HUES64 (cell line): ENCODE measurements around the gene GPN3. TPM values are rescaled to one million over a fixed set of nuclear protein-coding genes. Genes with fewer than 3 reads are reported as not detected.

Experiments
- H3K27ac ChIP-seq: 2 replicates; pipeline ENCODE4 v1.7.0; 2013; ENCODE audit warnings: low read depth, low read length, inconsistent platforms
- H3K27me3 ChIP-seq: 2 replicates; pipeline ENCODE4 v1.6.1; 2013; ENCODE audit warnings: mild to moderate bottlenecking, low read length; ENCODE audit not compliant: insufficient read depth
- H3K36me3 ChIP-seq: 2 replicates; pipeline ENCODE4 v1.6.1; 2013; ENCODE audit warnings: mild to moderate bottlenecking, low read length; ENCODE audit not compliant: insufficient read depth
- H3K4me1 ChIP-seq: 2 replicates; pipeline ENCODE4 v1.6.1; 2013; ENCODE audit warnings: mild to moderate bottlenecking, low read length, moderate library complexity; ENCODE audit not compliant: insufficient read depth
- H3K4me3 ChIP-seq: 2 replicates; pipeline ENCODE4 v1.5.1; 2013; ENCODE audit warnings: mild to moderate bottlenecking, low read length, moderate library complexity
- H3K9ac ChIP-seq: 2 replicates; pipeline ENCODE4 v1.6.1; 2013; ENCODE audit warnings: mild to moderate bottlenecking, low read depth, low read length
- H3K9me3 ChIP-seq: 2 replicates; pipeline ENCODE4 v1.6.1; 2013; ENCODE audit warnings: low read depth, low read length; ENCODE audit not compliant: insufficient read depth
- WGBS: fragments of 150-250, 120-280 bp; methylation state at CpG from one replicate; pipeline ENCODE4 v1.1.7; 2013; ENCODE audit warnings: missing lambda C conversion rate; 5-methylcytosine and 5-hydroxymethylcytosine counted together
- polyA plus RNA-seq, 2 experiments: library from polyadenylated mRNA; stranded (reverse); fragments of 50-300 nt; gene quantifications; one replicate each; pipeline ENCODE4 v1.2.3, GENCODE V29; 2013

Gene GPN3
- 40.2 TPM for polyA plus RNA-seq (2013, experiment 1 of 2)
- polyA plus RNA-seq (2013, experiment 2 of 2) = 41.1 TPM

DNA sequence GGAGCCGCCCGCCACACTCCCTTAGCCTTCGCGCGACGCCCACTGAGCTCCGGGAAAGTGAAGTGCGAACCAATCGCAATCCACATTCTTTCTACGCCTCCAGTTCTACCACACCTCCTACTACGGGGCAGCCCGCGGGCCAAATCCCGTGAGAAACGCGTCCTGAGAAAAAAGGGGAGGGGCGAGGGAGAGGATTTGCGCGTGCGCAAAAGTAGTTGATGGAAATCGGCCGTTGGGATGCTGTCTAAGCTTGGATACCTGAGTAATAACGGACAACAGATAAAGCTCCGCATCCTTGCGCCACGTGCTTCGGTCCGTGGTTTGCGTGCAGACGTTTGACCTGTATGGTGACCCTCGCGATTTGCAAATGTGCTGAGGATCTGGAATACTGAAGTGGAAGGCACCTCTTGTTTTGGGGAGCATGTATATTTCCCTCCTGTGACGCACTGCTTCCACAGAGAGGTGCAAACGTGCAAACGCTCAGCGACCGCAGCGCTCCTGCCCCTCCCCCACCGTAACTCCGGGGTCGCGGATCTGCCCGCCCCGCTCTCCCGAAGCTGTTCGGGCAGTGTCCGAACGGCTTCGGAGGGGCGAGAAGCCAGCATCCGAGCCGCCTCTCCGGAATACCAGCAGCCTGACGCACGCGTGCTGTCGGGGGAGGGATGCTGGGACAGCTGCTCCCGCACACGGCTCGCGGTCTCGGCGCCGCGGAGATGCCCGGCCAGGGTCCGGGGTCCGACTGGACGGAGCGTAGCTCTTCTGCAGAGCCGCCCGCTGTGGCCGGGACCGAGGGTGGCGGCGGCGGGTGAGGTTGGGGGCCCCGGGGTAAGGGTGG lies at the start of gene GPN3, which contains the start of gene FAM216A:
Gene GPN3, minus strand, starts transcription at position 44 of the 835 bp plus-strand sequence. CDS start 54 bp downstream, outside the sequence.
Gene FAM216A, plus strand, starts transcription at position 632 of the 835 bp plus-strand sequence. Its CDS starts 31 bp downstream, at position 663.
- H3K27me3 ChIP-seq = no peaks in the 10 kb centered on the region
- peak within 1 kb of the TSS; percentile 95 for H3K4me3 ChIP-seq
- peaks cover 8% of the 10 kb centered on the region; the same call in 1 of the 2 replicates for H3K4me1 ChIP-seq
- WGBS = under 1% methylated on average over 78 of the region's 78 CpGs
- H3K9me3 ChIP-seq = no peaks in the 10 kb centered on the region
- H3K27ac ChIP-seq = peak within 1 kb of the TSS; percentile 98
- peak within 1 kb of the TSS; percentile 93 for H3K9ac ChIP-seq
- H3K36me3 ChIP-seq = peaks cover 20% of the 10 kb centered on the region

DNA sequence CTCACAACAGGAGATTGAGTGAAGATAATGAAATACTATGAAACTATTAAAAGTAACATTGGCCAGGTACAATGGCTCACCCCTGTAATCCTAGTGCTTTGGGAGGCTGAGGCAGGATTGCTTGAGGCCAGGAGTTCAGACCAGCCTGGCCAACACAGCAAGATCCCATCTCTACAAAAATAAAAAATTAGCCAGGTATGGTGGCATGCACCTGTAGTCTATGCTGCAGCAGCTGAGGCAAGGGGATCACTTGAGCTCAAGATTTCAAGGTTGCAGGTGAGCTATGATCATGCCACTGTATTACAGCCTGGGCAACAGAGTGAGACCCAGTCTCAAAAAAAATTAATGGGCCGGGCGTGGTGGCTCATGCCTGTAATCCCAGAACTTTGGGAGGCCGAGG lies 48.9 kb upstream of the GPN3 start:
- Histone ChIP-seq H3K9ac (no peak overlapping the region), H3K9me3 (no peaks in the 10 kb centered on the region), H3K27ac (no peak overlapping the region), H3K4me1 (no peaks in the 10 kb centered on the region), H3K36me3 (no peaks in the 10 kb centered on the region), H3K4me3 (no peak overlapping the region), H3K27me3 (no peaks in the 10 kb centered on the region)
- WGBS = 94% methylated on average over 3 of the region's 3 CpGs

DNA sequence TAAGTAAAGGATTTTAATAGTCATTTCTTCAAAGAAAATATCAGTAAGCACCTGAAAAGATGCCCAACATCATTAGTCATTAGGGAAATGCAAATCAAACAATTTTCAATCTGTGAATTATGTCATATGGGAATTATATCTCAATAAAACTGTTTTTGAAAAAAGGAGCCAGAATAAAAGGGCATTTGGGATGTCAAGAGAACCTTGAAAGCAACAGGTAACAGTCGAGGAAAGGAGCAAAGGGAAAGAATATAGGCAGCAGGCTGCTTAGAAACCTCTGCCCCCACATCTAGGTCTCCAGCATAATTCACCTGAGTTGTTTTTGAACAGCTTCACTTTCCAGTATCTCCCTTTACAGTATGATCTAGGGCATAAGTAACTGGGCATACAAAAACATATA lies 46.3 kb upstream of the GPN3 start:
- peaks cover 2% of the 10 kb centered on the region; the same call in 1 of the 2 replicates for H3K27me3 ChIP-seq
- H3K36me3 ChIP-seq = no peaks in the 10 kb centered on the region
- H3K27ac ChIP-seq = no peak overlapping the region
- no peaks in the 10 kb centered on the region for H3K9me3 ChIP-seq
- no peak overlapping the region for H3K9ac ChIP-seq
- H3K4me3 ChIP-seq = no peak overlapping the region
- H3K4me1 ChIP-seq = no peaks in the 10 kb centered on the region
- 81% methylated on average over 1 of the region's 1 CpG for WGBS

GRCh38 chr12:110513842-110514241 lies 45.8 kb upstream of the GPN3 start:
- Histone ChIP-seq H3K4me1 (no peaks in the 10 kb centered on the region), H3K9ac (no peak overlapping the region), H3K9me3 (no peaks in the 10 kb centered on the region), H3K27me3 (peaks cover 2% of the 10 kb centered on the region; the same call in 1 of the 2 replicates), H3K4me3 (no peak overlapping the region), H3K27ac (no peak overlapping the region), H3K36me3 (no peaks in the 10 kb centered on the region)
- WGBS = 91% methylated on average over 5 of the region's 6 CpGs

GRCh38 chr12:110508071-110508586 lies 40.1 kb upstream of the GPN3 start:
- WGBS = 89% methylated on average over 2 of the region's 4 CpGs
- Histone ChIP-seq H3K36me3 (no peaks in the 10 kb centered on the region), H3K27ac (no peak overlapping the region), H3K4me3 (no peak overlapping the region), H3K9me3 (no peaks in the 10 kb centered on the region), H3K27me3 (peaks cover 11% of the 10 kb centered on the region), H3K9ac (no peak overlapping the region), H3K4me1 (no peaks in the 10 kb centered on the region)

GRCh38 chr12:110505332-110505731 lies 37.3 kb upstream of the GPN3 start:
- WGBS = 88% methylated on average over 1 of the region's 3 CpGs
- Histone ChIP-seq H3K36me3 (no peaks in the 10 kb centered on the region), H3K4me3 (no peak overlapping the region), H3K9ac (no peak overlapping the region), H3K9me3 (peaks cover 7% of the 10 kb centered on the region; the same call in 1 of the 2 replicates), H3K27ac (no peak overlapping the region), H3K27me3 (peaks cover 19% of the 10 kb centered on the region), H3K4me1 (no peaks in the 10 kb centered on the region)

DNA sequence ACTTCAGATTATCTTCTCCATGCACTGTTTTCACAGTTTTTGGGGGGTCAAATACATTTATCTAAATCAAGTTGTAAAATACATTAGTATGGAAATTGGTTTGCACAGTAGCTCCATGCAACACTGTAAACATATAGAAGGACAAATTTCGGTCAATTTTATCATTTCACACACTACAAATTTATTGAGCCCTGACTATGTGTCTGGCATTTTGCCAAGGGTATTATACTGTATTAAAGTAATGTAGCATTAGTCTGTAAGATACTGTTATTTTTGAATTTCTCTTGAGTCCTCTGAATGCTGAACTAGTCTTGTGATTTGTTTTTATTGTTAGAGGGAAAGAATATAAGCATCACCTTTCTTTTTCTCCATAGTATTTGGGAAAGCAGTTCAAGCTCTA lies 35.4 kb upstream of the GPN3 start:
- Histone ChIP-seq H3K27ac (no peak overlapping the region), H3K9me3 (peaks cover 7% of the 10 kb centered on the region; the same call in 1 of the 2 replicates), H3K4me3 (no peak overlapping the region), H3K4me1 (no peaks in the 10 kb centered on the region), H3K9ac (no peak overlapping the region), H3K27me3 (peaks cover 18% of the 10 kb centered on the region), H3K36me3 (peaks cover 10% of the 10 kb centered on the region)
- no CpG with 5 or more reads among the region's 1 CpG for WGBS

DNA sequence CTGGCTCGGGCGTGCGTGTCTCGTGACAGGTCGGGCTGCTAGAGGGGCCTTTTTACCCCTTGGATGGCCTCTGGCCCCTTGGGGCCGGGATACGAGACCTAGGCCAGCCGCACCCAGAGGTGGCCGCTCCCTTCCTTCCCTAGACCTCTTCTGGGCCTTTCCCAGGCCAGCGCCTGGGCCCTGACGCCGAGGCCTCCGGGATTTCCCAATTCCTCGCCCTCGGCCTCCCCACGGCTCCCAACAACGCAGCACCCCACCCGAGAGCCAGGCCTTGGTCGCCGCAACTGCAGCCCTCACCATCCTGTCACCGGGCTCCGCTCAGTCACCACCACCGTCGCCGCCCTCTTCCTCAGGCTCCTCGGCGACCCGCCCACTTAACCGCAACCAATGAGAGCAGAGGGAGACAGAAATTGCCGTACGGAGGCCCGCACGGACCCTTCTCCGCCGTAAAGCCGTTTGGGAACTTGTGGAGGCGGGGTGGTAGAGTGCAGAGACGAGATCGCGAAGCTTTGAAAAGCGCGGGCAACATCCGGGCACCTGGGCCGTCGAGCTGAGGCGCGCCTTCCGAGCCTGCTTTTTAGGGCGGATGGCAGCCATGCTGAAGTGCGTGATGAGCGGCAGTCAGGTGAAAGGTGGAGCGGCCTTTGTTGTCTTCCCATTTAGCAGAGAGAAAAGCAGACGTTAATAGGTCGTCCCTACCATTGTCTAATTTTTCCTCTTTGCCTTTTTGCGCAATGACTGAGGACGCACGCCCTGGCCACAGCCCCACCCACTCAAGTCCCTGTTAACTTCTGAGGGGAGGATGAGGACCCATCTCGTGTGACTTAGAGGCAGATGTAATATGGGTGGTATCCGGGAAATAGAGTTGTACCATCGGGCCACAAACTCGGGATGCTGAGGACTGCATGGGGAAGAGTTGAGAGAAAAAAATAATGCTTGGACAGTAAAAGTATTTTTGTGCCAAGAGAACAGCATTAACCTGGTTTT lies 34.0 kb upstream of the GPN3 start, which contains the start of the genes RAD9B and VPS29:
Gene RAD9B, plus strand, starts transcription at position 580 of the 987 bp plus-strand sequence. Its CDS starts 7 bp downstream, at position 587.
Gene VPS29, minus strand, starts transcription at position 360 of the 987 bp plus-strand sequence. Its CDS starts 60 bp downstream, at position 300.
- H3K27ac ChIP-seq = peak within 1 kb of the TSS; percentile 65
- WGBS = 13% methylated on average over 61 of the region's 61 CpGs

DNA sequence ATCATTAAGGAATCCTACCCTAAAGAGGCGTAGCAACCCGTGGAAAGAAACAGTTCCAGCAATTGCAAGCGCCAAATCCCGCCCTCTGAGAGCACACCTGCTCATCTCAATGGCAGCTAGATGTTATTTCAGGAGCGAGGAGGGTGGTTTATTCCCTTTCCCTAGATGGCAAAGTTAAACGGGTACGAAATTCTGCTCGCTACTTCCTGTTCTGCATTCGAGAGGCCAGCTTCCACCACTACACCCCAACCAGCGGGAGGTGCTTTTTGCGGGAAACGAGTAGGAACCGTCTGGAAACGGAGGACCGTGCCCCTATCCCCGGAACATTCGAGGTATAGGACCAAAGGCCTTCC lies 33.3 kb upstream of the GPN3 start:
- Histone ChIP-seq H3K27ac (peak overlapping the region; percentile 65), H3K4me3 (peak overlapping the region; percentile 94), H3K27me3 (peaks cover 18% of the 10 kb centered on the region), H3K9ac (peak overlapping the region; percentile 82), H3K9me3 (peaks cover 7% of the 10 kb centered on the region; the same call in 1 of the 2 replicates), H3K36me3 (peaks cover 19% of the 10 kb centered on the region), H3K4me1 (no peaks in the 10 kb centered on the region)
- 1% methylated on average over 17 of the region's 17 CpGs for WGBS

More for the DNA sequence above, 34.0 kb upstream of the GPN3 start, which contains the start of the genes RAD9B and VPS29:
- H3K4me3 ChIP-seq = peak within 1 kb of the TSS; percentile 94
- no peaks in the 10 kb centered on the region for H3K4me1 ChIP-seq
- peaks cover 7% of the 10 kb centered on the region; the same call in 1 of the 2 replicates for H3K9me3 ChIP-seq
- H3K27me3 ChIP-seq = peaks cover 18% of the 10 kb centered on the region
- H3K9ac ChIP-seq = peak within 1 kb of the TSS; percentile 82
- peaks cover 13% of the 10 kb centered on the region for H3K36me3 ChIP-seq

- peaks cover 7% of the 10 kb centered on the region; the same call in 1 of the 2 replicates for H3K9me3 ChIP-seq
- 98% methylated on average over 4 of the region's 4 CpGs for WGBS
- no peak overlapping the region for H3K9ac ChIP-seq
- H3K4me1 ChIP-seq = no peaks in the 10 kb centered on the region
- H3K27me3 ChIP-seq = peaks cover 16% of the 10 kb centered on the region
- no peak overlapping the region for H3K27ac ChIP-seq
- peaks cover 35% of the 10 kb centered on the region for H3K36me3 ChIP-seq
- H3K4me3 ChIP-seq = no peak overlapping the region
Measured at GRCh38 chr12:110498984-110499706, 31.1 kb upstream of the GPN3 start.
